Hematopoietic multipotent progenitor cell (in vitro differentiated cells): ENCODE measurements around the gene NDN. TPM values are rescaled to one million over a fixed set of nuclear protein-coding genes. Genes with fewer than 3 reads are reported as not detected.
"Not testable (repeated sequence)": the region's sequence is repeated elsewhere in the genome, so short reads cannot be mapped to it uniquely, and the experiment has no call there.

Source experiments
- DNase-seq, 3 donors: peaks; one replicate each; pipeline ENCODE4 v3.0.0-alpha.2; 2011 to 2015; ENCODE audit warnings: low read depth in 2 of 3, low spot score in 2 of 3
- total RNA-seq: library from RNA; depleted of rRNA; stranded (reverse); fragments of >200 nt; gene quantifications from one replicate; pipeline ENCODE4 v1.2.3, GENCODE V29; 2012

Gene NDN
- 59.2 TPM for total RNA-seq

- peak in 2 of 3 donors; percentile 53 to 62 for DNase-seq
These were observed at the start of gene NDN for GRCh38 chr15:23687143-23687470. Gene NDN (minus strand): TSS chr15:23687305. CDS start chr15:23687217, 88 bp downstream.

- no peak for DNase-seq
These were observed 49.0 kb upstream of the NDN start for GRCh38 chr15:23736033-23736673.

- no peak for DNase-seq
These were observed 47.8 kb upstream of the NDN start for GRCh38 chr15:23734862-23735261.

- DNase-seq, result not testable (repeated sequence)
These were observed 27.0 kb upstream of the NDN start for GRCh38 chr15:23713874-23714656.

- DNase-seq, result no peak
These were observed 21.2 kb upstream of the NDN start for GRCh38 chr15:23708332-23708731.

- DNase-seq, result no peak
These were observed 8.2 kb upstream of the NDN start for GRCh38 chr15:23695282-23695681.

- DNase-seq, result no peak
These were observed 7.5 kb upstream of the NDN start for GRCh38 chr15:23694592-23694991.

GRCh38 chr15:23690450-23690852 lies 3.3 kb upstream of the NDN start:
- DNase-seq, result no peak

GRCh38 chr15:23690015-23690414 lies 2.9 kb upstream of the NDN start:
- DNase-seq, result no peak

GRCh38 chr15:23686466-23687142 lies 501 bp downstream of the NDN start:
- no peak for DNase-seq

GRCh38 chr15:23671481-23671880 lies 15.6 kb downstream of the NDN start:
- DNase-seq, result no peak

- DNase-seq, result no peak
These were observed 16.1 kb downstream of the NDN start for GRCh38 chr15:23670970-23671369.

GRCh38 chr15:23663232-23663631 lies 23.9 kb downstream of the NDN start:
- no peak for DNase-seq

- DNase-seq, result peak in 1 of 3 donors; percentile 60
These were observed 38.1 kb downstream of the NDN start for GRCh38 chr15:23648920-23649515.

GRCh38 chr15:23647421-23648370 lies 39.4 kb downstream of the NDN start, which contains the start of gene MAGEL2:
Gene MAGEL2 (minus strand): TSS chr15:23647867. CDS start chr15:23647742, 125 bp downstream.
- DNase-seq, result peak in 1 of 3 donors; percentile 12

GRCh38 chr15:23647001-23647295 lies 40.2 kb downstream of the NDN start:
- DNase-seq, result no peak

- DNase-seq, result no peak
These were observed 40.7 kb downstream of the NDN start for GRCh38 chr15:23646165-23647000.

GRCh38 chr15:23645371-23646164 lies 41.5 kb downstream of the NDN start:
- no peak for DNase-seq

- DNase-seq, result no peak
These were observed 42.3 kb downstream of the NDN start for GRCh38 chr15:23644829-23645228.
